Stimulated activated CD4-positive, alpha-beta T cell treated with anti-CD3 and anti-CD28 coated beads, Interleukin-12 subunit alpha, Interleukin-12 subunit beta, amount 100 ng/mL, for 48 hours (primary cell): ENCODE data around the gene NPSR1.
"Not testable (repeated sequence)": the region's sequence is repeated elsewhere in the genome, so short reads cannot be mapped to it uniquely, and the experiment has no call there.

ENCODE experiments used
- DNase-seq, 3 donors: peaks; one replicate each; pipeline ENCODE4 v3.0.0-alpha.2; 2020; ENCODE audit warnings: low read depth in 2 of 3, low spot score in 1 of 3

The NPSR1 gene

DNA sequence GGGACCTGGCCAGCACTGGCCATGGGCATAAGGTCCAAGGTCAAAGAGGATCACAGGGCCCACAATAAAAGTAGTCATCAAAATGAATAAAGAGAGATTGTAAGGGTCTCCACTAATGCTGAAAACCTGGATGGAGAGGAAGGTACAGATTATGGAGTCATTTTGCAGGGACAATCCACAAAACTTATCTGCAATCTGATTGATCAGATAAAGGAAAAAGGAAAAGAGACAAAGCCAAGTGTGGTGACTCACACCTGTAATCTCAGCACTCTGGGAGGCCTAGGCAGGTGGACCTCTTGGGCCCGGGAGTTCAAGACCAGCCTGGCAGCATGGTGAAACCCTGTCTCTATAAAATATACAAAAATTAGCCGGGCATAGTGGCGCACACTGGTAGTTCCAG is 174.0 kb downstream of the NPSR1 start:
- DNase-seq, result no peak

DNA sequence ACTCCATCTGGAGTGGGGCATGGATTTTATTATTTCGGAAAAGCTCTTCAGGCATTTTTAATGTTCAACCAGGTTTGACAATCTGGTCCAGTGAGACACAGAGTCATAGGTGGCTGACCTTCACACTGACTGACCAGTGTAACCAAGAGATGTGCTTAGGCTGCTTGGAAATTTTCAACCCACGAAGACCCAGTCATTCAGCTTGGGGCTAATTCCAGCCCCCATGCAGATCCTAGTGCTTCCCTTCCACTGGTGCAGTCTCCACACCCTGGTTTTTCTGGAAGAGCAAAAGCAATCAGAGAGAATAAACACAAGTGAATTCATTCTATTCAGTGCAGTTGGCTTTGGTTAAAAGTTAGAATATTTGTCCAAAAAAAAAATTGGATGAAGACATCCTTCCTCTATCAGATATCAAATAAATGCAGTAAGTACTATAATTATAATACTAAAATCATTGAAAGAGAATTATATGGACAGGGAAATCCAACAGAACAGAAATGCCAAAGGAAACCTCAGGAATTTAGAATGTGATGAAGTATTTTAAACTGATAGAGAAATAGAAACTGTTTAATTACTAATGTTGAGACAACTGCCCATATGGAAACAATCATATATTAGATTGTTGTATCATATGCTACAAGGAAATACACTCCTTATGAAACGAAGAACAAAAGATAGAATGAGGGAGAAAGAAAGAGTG is 178.0 kb downstream of the NPSR1 start:
- no peak for DNase-seq

DNA sequence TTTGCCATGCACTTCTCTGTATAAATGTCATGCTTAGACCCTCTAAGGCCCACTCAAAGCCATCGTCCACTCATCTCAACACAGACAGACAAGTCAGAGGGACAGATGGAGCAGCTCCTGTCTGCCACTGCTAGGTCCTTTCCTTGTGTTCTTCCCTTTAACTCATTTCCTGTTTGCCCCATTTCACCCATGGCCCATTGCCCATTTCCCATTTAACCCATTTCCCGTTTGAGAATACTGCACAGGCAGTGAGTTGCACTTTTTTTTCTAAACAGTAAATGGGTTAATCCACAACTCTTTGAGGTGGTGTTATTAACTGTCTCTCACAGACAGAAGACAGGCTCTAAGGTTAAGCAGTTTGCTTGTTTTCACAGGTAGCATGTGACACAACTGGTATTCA is 179.3 kb downstream of the NPSR1 start:
- DNase-seq, result no peak

DNA sequence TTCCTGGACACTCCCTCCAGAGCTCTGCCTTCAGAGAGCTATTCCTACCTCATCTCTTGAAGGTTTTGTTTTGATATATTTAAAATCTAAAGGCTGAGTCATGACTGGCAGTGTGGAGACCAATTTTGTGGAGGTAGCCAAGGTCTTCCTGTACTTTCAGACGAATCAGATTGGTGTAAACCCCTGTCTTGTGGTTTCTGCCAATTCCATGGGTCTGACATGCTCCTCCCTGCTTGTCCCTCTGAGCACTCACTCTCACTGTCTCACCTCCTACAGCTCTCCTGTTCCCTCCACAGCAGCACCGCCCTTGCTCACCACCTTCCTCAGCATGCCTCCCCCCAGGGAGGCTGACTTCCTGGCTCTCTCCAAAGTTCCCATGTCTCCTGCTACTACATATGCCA is 179.8 kb downstream of the NPSR1 start:
- DNase-seq, result no peak

DNA sequence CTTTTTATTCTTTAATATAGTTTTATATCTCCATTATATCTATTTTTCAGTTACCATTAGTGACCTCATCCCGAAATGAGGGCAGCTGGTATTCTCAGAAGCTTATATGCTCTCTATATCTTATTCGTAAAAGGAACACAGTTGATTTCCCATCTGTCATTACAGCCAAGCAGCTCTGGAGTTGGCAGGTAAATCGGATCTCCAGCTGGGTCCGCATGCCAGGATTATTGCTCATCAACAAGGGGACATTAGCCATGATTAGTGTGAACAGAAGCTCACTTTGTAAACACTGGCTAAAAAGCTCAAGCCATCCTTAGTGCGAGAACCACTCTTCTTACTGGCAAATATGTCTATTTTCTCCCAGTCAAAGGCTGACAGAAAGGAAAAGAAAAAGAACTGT is 180.3 kb downstream of the NPSR1 start:
- DNase-seq, result no peak

DNA sequence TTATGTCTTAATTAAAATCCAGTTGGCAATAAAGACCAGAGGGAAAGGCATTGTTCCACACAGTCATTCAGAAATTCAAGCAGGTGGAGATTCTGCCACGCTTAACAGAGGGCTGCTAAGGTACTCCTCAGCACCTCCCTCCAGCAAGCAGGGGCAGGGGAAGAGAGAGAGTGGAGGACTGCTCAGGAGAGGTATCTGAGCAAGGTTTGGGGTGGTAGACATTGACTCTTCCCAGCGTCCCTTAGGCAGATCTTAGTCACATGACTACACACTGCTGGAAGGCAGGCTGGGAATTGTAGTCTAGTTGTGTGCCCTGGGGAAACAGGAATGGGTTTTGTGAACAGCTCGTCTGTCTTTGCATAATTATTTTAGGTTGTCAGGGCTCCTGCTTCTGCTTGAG is 181.6 kb downstream of the NPSR1 start:
- no peak for DNase-seq

DNA sequence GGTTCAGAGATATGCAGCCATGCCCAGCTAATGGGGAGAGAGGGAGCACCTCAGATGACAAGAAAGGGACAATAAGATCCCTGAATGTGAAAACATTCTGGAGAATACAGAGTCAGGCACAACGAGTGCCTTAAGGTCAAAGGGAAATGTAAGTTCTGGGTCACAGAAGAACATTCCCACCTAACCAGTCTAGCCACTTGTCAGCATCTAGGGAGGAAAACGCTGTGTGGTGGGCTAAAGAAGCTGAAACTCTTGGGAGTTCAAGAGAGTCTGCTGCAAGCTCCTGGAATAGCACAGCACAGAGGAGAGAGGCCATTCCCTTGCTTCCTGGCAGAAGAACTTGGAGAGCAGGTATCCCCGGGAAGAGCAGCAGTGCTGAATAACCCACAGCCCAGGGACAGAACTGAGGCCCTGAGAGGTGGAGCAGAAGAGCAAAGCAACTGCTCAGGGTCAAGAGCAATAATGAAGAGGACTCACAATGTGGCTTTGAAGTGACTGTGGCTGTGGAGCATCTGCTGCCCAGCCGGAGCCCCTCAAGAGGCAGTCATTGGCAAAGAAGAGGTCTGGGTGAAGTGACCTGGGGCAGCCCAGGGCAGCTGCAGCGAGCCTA is 182.3 kb downstream of the NPSR1 start:
- no peak for DNase-seq

DNA sequence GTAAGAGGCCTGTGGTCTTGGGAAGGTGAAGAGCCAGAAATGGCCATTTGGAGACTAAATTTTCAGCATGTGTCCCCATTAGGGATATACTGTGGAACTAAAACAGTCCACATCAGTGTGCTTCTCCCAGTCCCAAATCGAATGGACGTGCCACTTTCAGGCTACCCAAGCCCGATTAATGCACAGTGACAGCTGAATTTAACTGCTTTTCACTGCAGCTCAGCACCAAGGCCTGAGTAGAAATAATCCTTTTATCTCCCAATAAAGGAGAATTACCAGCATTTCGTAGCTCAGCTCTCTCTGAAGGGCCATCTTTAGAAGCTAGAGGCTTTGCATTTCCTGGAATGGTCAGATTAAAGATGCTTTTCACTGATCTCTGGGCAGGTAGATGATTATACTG is 183.3 kb downstream of the NPSR1 start:
- no peak for DNase-seq

DNA sequence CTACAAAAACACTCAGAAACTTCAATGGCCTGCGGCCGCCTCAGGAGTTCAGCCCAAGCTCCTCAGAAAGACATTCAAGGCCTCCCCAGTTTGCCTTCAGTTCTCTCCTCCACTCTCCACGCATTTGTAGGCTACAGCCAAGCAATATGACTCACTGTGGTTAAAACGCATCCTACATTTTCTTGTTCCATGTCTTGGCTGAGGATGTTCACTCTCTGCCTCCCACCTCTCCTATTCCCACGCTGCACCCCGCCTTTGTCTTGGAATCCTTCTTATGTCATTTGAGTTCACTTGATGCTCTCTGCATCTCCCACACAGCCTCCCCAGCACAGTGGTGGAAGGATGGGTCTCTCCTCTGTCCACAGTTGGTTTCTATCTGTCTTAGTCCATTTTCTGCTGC is 184.8 kb downstream of the NPSR1 start:
- DNase-seq, result no peak

DNA sequence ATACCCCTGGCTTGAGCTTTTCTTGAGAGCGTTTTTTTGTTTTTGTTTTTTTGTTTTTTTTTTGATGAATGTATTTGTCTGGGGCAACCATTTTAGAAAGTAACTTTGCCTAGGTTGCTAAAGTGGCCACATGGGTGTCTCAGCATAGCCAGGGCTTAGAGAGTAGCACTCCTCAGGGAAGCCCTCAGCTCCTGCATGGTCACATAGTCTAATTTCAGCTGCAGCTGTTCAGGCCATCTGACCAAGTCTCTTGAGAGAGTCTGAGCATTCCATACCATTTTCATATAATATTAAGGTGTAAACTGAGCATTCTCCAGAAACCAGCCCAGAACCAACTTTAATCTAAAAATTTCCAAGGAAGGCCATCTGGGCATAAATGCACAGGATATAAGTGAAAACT is 186.4 kb downstream of the NPSR1 start:
- DNase-seq, result no peak

DNA sequence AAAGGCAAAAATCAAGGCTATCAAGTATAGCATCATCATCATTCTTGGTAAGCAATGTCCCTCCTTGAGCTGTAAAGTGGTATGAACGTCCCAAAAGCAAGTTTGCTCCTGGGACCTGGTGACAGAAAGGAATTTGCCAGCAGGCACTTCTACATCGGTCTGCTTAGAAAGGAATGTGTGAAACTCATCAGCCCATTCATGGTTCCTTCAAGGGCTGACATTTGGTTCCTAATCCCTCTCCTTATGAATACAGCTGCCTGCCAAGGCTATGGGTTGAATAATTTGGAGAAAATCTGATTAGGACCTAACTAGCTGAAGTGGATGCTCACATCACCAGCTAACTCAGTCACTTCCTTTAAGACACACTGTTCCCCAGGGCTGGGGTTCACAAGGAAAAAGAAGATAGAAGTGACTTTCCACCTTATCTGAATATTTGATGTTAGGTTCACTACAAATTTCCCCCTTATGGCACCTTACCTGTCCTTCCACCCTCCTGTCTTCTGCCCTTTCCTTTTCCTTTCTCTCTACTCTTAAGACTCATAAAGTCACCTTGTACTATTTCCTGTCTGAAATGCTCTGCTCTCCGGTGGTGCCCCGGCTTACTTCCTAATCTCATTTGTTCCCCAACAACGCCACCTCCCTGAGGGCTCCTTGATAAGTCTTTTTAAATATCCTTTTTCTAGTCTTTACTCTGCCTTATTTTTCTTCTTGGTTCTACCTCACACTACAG is 187.1 kb downstream of the NPSR1 start:
- DNase-seq, result no peak

DNA sequence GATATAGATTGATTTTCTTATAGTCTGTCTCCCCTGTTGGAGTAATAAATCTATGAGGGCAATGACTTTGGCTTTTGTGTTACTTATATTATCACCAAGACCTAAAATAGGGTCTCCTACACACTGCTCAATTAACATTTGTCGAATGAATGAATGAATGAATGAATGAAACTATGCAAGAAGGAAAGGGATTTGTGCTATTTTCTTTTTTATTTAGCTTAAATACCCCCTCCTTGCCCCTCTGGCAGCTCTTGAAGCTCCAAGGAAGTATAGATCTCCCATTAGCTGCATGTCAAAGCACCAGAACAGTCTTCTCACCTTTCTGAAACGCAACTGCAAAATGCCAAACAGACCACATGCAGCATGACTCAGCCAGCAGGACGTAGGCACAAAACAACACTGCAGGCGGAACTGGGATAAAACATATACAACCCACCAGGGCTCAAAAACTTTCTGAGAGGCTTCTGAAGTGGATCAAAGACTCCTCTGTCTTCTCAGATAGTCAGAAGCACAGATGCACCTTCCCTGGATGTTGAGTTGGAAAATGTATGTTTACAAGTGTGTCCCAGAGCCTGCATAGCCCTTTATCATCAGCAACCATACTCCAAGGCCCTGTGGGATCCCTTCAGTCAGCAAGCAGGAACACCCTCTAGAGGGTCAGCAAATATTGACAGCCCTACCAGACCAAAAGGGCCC is 187.8 kb downstream of the NPSR1 start:
- DNase-seq, result no peak

DNA sequence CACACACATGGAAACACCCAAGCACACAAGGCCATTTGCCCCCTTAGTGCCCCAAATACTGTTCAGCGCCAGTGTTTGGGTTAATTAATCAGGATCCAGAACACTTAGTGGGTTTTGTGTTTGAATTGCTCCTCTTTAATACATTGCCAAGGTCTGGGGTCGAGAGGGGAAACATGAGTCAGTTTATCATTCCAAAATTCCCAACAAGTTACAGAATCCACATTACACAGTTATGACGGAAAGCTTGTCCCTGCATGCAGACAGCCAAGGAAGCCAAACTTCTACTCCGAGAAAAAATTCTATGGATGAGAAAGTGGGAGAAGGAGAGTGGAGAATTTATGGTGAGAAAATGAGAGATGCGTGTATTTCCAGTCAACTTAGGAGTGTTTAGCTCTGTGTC is 189.0 kb downstream of the NPSR1 start:
- DNase-seq, result no peak

DNA sequence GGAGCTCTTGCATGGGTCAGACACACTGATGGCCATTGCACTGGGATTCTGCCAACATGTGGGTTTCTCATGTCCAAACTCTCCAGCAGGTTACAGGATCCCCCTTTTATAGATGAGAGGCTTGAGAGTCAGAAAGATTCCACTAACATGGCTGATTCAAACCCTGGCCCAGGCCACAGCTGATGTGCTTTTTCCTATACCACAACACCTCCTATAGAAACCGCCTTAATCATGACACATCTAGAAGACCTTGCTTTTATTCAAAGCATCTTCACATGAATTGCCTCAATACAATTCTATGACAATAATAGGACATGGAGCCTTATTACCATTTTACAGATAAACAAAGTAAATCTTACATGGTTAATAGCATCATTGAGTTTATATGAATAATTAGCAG is 190.7 kb downstream of the NPSR1 start:
- DNase-seq, result no peak

DNA sequence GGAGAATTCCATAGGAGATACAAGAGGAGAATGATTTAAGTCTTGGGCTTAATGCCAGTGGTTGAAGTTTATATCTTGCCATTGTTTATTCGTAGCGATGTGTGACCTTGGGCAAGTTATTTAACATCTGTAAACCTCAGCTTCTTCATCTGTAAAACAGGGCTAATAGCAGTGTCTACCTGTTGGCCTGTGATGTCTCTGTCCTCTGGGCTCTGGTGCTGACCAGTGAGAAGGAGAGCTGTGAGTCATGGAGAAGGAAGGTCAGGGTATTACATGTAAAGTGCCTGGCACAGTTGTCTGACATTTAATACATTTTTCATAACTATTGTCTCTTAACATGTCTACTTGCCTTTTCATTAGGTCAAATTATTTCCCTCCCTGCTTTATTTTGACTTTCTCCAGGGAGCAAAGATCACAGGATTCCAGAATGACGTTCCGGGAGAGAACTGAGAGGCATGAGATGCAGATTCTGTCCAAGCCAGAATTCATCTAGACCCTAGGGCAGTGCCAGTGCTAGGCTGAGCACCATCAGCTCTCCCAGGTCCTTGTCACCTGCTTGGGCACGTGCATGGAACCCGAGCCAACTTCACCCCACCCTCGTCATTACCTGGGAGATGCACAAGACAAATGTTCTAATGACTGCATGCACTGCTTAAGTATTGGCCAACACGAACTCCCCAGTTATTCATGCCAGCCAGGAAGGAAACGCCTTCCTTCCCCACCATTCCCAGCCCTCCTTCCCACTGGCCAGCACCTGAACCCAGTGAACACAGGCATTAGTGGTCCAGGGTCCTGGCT is 191.3 kb downstream of the NPSR1 start:
- DNase-seq, result no peak

DNA sequence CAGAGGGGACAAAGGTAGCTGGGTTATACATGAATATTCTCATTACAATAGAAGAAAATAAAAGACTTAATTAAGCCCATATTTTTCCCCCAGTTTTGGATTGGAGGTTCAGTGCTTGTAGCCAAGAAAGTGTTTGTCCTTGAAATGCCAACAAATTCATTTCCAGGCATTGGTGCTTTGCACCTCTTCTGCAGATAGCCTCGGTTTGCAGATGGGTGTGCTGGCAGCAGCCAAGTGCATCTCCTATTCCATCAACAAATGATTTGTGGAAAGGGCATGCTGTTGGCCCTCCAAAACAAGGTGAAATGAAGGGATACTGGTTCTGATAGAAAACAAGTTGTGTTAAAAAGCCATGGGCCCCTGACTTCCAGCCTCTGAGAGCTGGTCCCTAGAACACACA is 192.0 kb downstream of the NPSR1 start:
- DNase-seq, result no peak

DNA sequence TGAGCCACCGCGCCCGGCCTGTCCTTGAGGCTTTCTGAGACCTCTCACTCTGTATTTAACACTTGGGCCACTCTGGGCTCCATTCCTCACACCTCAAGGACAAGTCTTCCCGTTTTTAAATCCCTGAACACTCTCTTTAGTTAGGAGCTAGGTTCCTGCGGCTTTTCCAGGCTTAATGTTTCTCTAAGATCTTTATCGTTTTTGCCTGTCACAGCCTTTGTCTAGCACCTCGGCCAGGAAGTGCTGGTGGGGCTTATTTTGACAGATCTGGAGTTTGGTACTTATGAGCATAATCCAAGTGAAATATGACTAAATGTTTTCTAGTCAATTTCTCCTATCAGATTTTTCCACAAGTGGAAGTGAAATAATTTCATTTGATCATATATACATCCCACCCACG is 192.7 kb downstream of the NPSR1 start:
- DNase-seq, result no peak

DNA sequence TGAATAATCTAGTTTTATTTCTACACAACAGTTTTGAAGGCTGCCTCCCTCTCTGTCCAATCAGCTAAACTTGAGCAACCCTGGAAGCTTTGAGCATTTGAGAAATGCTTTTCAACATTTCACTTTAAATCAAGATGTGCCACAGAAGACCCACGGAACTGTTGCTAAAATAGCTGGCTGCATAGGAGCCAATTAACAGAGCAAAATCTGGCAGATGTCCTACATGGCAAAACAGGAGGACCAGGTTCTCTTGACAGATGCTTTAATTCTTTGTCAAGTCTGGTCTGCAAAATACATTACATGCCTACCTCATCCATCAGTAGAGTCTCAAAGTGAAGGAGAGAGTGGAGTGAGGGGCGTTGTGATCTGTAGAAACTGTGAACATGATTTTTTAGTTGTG is 193.4 kb downstream of the NPSR1 start:
- no peak for DNase-seq

DNA sequence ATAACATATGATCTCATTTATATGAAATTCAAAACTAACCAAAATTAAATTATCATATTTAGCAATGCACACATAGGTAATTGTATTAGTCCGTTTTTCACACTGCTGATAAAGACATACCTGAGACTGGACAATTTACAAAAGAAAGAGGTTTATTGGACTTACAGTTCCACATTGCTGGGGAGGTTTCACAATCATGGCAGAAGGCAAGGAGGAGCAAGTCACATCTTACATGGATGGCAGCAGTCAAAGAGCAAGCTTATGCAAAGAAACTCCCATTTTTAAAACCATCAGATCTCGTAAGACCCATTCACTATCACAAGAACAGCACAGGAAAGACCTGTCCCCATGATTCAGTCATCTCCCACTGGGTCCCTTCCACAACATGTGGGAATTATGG is 200.4 kb downstream of the NPSR1 start:
- DNase-seq, result not testable (repeated sequence)

DNA sequence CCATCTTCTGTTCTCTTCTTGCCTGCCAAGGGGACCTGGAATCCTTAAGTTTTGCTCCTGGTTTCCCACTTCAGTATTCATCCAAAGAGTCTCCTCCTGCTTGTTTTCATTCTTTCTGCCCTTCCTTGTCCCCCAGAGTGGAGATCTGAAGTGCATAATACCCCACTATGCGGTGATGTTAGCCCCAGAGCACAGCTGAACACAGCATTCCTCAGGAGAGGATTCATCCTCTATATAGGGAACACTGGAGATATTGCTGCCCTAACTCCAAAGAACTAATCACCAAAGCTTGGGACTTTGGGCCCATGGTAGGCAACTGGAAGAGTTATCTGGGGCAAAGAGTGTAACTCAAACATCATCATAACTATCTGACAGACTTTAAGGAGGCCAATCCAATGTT is 201.3 kb downstream of the NPSR1 start:
- not testable (repeated sequence) for DNase-seq

DNA sequence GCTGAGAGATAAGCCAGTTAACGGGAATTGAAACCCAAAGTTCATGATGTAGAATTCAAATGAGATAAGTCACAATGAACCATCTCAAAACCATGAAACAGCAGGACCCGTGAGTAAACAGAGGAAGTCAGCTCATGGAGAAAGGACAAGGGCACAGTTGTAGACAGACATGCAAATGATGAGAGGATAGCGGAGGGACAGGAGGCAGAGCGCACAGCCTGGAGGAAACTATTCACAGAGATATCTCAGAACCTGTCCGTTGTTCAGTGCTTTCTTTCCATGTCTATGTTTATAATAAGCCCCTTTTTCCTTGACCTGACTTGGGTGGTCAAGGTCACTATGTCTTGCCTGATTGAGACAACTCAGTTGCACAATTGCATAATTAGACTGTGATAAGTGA is 208.2 kb downstream of the NPSR1 start:
- DNase-seq, result not testable (repeated sequence)
